ENCODE measurements around the gene PTTG1IP2.

DNA sequence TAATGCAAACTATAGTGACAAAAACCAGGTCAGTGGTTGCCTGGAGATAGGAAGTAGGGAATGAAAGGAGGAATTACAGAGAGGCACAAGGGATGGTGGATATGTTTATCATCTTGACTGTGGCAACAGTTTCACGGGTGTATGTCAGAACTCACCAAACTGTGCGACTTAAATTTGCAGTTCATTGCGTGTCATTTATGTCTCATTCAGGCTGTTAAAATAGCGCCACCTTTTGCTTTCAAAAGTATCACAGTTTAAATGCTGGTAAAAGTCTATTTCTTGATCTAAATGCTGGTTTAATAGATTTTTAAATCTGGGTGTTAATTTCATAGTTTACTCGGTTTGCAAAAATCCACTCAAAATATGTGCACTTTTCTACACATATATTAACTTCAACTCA is 51.0 kb downstream of the PTTG1IP2 start:
- TF ChIP-seq, protein P1, sequence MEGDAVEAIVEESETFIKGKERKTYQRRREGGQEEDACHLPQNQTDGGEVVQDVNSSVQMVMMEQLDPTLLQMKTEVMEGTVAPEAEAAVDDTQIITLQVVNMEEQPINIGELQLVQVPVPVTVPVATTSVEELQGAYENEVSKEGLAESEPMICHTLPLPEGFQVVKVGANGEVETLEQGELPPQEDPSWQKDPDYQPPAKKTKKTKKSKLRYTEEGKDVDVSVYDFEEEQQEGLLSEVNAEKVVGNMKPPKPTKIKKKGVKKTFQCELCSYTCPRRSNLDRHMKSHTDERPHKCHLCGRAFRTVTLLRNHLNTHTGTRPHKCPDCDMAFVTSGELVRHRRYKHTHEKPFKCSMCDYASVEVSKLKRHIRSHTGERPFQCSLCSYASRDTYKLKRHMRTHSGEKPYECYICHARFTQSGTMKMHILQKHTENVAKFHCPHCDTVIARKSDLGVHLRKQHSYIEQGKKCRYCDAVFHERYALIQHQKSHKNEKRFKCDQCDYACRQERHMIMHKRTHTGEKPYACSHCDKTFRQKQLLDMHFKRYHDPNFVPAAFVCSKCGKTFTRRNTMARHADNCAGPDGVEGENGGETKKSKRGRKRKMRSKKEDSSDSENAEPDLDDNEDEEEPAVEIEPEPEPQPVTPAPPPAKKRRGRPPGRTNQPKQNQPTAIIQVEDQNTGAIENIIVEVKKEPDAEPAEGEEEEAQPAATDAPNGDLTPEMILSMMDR (IDR thresholded peaks at IDR 0.05; ENCODE audit: low read depth, low read length) = peak; percentile 72
- no peak for TF ChIP-seq EZH2phosphoT487 (IDR thresholded peaks at IDR 0.05; ENCODE audit: low read depth)
